HL-60 (cell line): ENCODE results near the gene CEP112.
A peak's percentile ranks its signal among the peaks of the same experiment; 100 is the strongest.
"Not testable (repeated sequence)": the region's sequence is repeated elsewhere in the genome, so short reads cannot be mapped to it uniquely, and the experiment has no call there.

Experiments
- DNase-seq, 2 experiments: peaks; one replicate each; pipeline ENCODE4 v3.0.0-alpha.2; 2010 to 2020; ENCODE audit warnings: low read depth in 1 of 2, low spot score in 1 of 2
- H3K27ac ChIP-seq: fragments of 250-450 bp; sonication (Bioruptor Pico); replicated peaks from 2 replicates; pipeline ENCODE4 v1.5.1; 2020; ENCODE audit warnings: mild to moderate bottlenecking, moderate library complexity
- H3K27me3 ChIP-seq: fragments of 250-450 bp; sonication (Bioruptor Pico); 2 replicates; pipeline ENCODE4 v1.5.1; 2021; ENCODE audit warnings: mild to moderate bottlenecking, moderate library complexity; ENCODE audit not compliant: insufficient read depth, poor library complexity, severe bottlenecking
- H3K4me3 ChIP-seq: replicated peaks from 2 replicates; pipeline ENCODE4 v1.5.1; 2011; ENCODE audit warnings: mild to moderate bottlenecking, control low read depth, low read length; ENCODE audit not compliant: insufficient read depth
- GABPA ChIP-seq: IDR thresholded peaks from 2 replicates; pipeline ENCODE4 v1.6.1; 2012; ENCODE audit warnings: low read depth
- POLR2AphosphoS5 ChIP-seq: IDR thresholded peaks from 2 replicates; pipeline ENCODE4 v1.6.1; 2012; ENCODE audit warnings: low read depth
- SPI1 ChIP-seq: IDR thresholded peaks from 2 replicates; pipeline ENCODE4 v1.6.1; 2012; ENCODE audit warnings: low read depth, mild to moderate bottlenecking, borderline replicate concordance
- TF ChIP-seq, protein P1 (sequence below): IDR thresholded peaks from 2 replicates; pipeline ENCODE4 v1.6.1; 2012; ENCODE audit warnings: low read depth; ENCODE audit not compliant: insufficient replicate concordance
- TF ChIP-seq, protein P2 (sequence below): IDR thresholded peaks from one replicate; pipeline ENCODE4 v1.5.1; 2011; ENCODE audit warnings: low read length, control low read depth, inconsistent platforms; ENCODE audit not compliant: insufficient read depth

Gene CEP112

GRCh38 chr17:65833214-65833613 is 358.7 kb downstream of the CEP112 start:
- H3K27me3 ChIP-seq = no peaks in the 10 kb centered on the region
- DNase-seq = no peak

DNA sequence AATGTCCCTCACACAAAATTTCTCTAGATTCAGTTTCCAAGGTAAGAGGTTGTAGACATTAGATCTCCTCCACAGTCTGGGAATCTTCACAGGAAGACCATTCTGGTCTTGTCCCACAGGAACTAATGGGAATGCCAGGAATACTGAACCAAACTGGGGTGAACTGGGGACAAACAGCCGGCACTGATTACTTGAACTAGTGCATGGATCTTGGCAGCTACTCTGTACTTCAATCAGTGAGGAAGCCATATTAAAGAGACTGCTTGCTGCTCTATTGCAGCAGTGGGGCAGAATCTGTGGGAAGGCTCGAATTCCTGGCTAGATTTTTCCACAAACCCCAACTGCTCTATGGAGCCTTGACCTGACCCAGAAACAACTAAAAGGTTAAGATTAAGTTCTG is 361.6 kb downstream of the CEP112 start:
- Histone ChIP-seq H3K27me3 (no peaks in the 10 kb centered on the region), H3K4me3 (no peak overlapping the region), H3K27ac (no peak overlapping the region)
- no peak for DNase-seq
- TF ChIP-seq GABPA = no peak
- no peak for TF ChIP-seq POLR2AphosphoS5
- TF ChIP-seq, protein P1, sequence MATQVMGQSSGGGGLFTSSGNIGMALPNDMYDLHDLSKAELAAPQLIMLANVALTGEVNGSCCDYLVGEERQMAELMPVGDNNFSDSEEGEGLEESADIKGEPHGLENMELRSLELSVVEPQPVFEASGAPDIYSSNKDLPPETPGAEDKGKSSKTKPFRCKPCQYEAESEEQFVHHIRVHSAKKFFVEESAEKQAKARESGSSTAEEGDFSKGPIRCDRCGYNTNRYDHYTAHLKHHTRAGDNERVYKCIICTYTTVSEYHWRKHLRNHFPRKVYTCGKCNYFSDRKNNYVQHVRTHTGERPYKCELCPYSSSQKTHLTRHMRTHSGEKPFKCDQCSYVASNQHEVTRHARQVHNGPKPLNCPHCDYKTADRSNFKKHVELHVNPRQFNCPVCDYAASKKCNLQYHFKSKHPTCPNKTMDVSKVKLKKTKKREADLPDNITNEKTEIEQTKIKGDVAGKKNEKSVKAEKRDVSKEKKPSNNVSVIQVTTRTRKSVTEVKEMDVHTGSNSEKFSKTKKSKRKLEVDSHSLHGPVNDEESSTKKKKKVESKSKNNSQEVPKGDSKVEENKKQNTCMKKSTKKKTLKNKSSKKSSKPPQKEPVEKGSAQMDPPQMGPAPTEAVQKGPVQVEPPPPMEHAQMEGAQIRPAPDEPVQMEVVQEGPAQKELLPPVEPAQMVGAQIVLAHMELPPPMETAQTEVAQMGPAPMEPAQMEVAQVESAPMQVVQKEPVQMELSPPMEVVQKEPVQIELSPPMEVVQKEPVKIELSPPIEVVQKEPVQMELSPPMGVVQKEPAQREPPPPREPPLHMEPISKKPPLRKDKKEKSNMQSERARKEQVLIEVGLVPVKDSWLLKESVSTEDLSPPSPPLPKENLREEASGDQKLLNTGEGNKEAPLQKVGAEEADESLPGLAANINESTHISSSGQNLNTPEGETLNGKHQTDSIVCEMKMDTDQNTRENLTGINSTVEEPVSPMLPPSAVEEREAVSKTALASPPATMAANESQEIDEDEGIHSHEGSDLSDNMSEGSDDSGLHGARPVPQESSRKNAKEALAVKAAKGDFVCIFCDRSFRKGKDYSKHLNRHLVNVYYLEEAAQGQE = no peak
- TF ChIP-seq, protein P2, sequence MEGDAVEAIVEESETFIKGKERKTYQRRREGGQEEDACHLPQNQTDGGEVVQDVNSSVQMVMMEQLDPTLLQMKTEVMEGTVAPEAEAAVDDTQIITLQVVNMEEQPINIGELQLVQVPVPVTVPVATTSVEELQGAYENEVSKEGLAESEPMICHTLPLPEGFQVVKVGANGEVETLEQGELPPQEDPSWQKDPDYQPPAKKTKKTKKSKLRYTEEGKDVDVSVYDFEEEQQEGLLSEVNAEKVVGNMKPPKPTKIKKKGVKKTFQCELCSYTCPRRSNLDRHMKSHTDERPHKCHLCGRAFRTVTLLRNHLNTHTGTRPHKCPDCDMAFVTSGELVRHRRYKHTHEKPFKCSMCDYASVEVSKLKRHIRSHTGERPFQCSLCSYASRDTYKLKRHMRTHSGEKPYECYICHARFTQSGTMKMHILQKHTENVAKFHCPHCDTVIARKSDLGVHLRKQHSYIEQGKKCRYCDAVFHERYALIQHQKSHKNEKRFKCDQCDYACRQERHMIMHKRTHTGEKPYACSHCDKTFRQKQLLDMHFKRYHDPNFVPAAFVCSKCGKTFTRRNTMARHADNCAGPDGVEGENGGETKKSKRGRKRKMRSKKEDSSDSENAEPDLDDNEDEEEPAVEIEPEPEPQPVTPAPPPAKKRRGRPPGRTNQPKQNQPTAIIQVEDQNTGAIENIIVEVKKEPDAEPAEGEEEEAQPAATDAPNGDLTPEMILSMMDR = no peak
- no peak for TF ChIP-seq SPI1

More at GRCh38 chr17:65833214-65833613, 358.7 kb downstream of the CEP112 start:
- no peak overlapping the region for H3K27ac ChIP-seq
- H3K4me3 ChIP-seq = no peak overlapping the region
- TF ChIP-seq, protein P2 = no peak
- TF ChIP-seq SPI1 = peak; percentile 64
- TF ChIP-seq POLR2AphosphoS5 = no peak

- not testable (repeated sequence) for H3K27ac ChIP-seq, H3K4me3 ChIP-seq, DNase-seq, H3K27me3 ChIP-seq
Measured at GRCh38 chr17:65826577-65826976, 365.4 kb downstream of the CEP112 start.

GRCh38 chr17:65824901-65825300 is 367.0 kb downstream of the CEP112 start:
- no peak for DNase-seq
- no peak overlapping the region for H3K27ac ChIP-seq
- no peaks in the 10 kb centered on the region for H3K27me3 ChIP-seq
- no peak for TF ChIP-seq SPI1
- TF ChIP-seq POLR2AphosphoS5 = no peak
- TF ChIP-seq, protein P1 = no peak
- no peak for TF ChIP-seq GABPA
- TF ChIP-seq, protein P2 = no peak
- no peak overlapping the region for H3K4me3 ChIP-seq
